Activated CD4-positive, alpha-beta T cell treated with anti-CD3 and anti-CD28 coated beads, Interleukin-2, amount 10 ng/mL, durations not matched to agents 24 days and 14 days (primary cell): ENCODE measurements around the gene MAN2B1. TPM values are rescaled to one million over a fixed set of nuclear protein-coding genes. Genes with fewer than 3 reads are reported as not detected.
"Not testable (repeated sequence)": the region's sequence is repeated elsewhere in the genome, so short reads cannot be mapped to it uniquely, and the experiment has no call there.

ENCODE experiments used
- DNase-seq: peaks from one replicate; pipeline ENCODE4 v3.0.0; 2022
- H3K27ac Mint-ChIP-seq: one replicate; pipeline ENCODE4 v1.8.0; 2022; ENCODE audit warnings: mild to moderate bottlenecking, mixed read lengths
- H3K27me3 Mint-ChIP-seq: one replicate; pipeline ENCODE4 v1.8.0; 2022; ENCODE audit warnings: mixed read lengths
- H3K36me3 Mint-ChIP-seq: one replicate; pipeline ENCODE4 v1.8.0; 2022; ENCODE audit warnings: low read depth, mild to moderate bottlenecking, mixed read lengths
- H3K4me1 Mint-ChIP-seq: one replicate; pipeline ENCODE4 v1.8.0; 2021; ENCODE audit warnings: mixed read lengths
- H3K4me3 Mint-ChIP-seq: one replicate; pipeline ENCODE4 v1.8.0; 2022; ENCODE audit warnings: mild to moderate bottlenecking, moderate library complexity, mixed read lengths
- H3K9me3 Mint-ChIP-seq: one replicate; pipeline ENCODE4 v1.8.0; 2021; ENCODE audit warnings: mixed read lengths
- intact Hi-C: fragments of 100-400 bp; cut with micrococcal nuclease; formaldehyde crosslinking; loops from one replicate; pipeline ENCODE4 v1.15.1; 2023
- total RNA-seq: library from RNA; stranded (reverse); gene quantifications from 2 replicates; pipeline ENCODE4 v1.2.3, GENCODE V29; 2022

Gene MAN2B1
- total RNA-seq, 1 donor from 2014 or later: 136 TPM

DNA sequence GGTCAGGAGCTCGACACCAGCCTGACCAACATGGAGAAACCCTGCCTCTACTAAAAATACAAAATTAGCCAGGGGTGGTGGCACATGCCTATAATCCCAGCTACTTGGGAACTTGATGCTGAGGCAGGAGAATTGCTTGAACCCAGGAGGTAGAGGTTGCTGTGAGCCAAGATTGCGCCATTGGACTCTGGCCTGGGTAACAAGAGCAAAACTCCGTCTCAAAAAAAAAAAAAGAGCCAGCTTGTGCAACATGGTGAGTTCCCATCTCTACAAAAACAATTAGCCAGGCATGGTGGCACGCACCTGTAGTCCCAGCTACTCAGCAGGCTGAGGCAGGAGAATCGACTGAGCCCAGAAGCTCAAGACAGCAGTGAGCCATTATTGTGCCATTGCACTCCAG lies 11.5 kb upstream of the MAN2B1 start:
- H3K9me3 Mint-ChIP-seq, intact Hi-C loops: not testable (repeated sequence)

DNA sequence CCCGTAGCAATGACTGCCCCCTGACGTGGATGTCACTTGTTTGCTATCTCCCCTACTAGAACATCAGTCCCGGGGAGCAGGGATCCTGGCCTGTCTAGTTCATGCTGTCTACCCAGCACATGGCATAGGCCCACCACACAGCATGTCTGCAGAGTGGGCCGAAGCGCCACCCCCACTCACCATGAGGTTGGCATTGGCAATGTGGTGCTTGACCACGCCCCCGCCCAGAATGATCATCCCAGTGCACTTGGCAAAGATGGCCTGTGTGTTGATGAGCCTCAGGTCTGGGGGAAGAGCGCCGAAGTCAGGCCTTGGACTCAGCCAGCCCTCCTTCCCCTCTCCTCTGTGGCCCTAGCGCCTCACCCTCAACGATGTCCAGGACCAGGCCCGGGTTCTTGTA lies 10.4 kb upstream of the MAN2B1 start:
- peaks cover 24% of the 10 kb centered on the region for H3K4me1 Mint-ChIP-seq
- H3K36me3 Mint-ChIP-seq: peaks cover 61% of the 10 kb centered on the region
- no peaks in the 10 kb centered on the region for H3K9me3 Mint-ChIP-seq
- no peak for DNase-seq
- no peak overlapping the region for H3K4me3 Mint-ChIP-seq
- H3K27me3 Mint-ChIP-seq: no peaks in the 10 kb centered on the region
- intact Hi-C loops: no loop called here
- H3K27ac Mint-ChIP-seq: no peak overlapping the region

More for the DNA sequence above, 11.5 kb upstream of the MAN2B1 start:
- H3K4me1 Mint-ChIP-seq: peaks cover 22% of the 10 kb centered on the region
- not testable (repeated sequence) for H3K27ac Mint-ChIP-seq, DNase-seq, H3K4me3 Mint-ChIP-seq, H3K27me3 Mint-ChIP-seq
- H3K36me3 Mint-ChIP-seq: peaks cover 56% of the 10 kb centered on the region

DNA sequence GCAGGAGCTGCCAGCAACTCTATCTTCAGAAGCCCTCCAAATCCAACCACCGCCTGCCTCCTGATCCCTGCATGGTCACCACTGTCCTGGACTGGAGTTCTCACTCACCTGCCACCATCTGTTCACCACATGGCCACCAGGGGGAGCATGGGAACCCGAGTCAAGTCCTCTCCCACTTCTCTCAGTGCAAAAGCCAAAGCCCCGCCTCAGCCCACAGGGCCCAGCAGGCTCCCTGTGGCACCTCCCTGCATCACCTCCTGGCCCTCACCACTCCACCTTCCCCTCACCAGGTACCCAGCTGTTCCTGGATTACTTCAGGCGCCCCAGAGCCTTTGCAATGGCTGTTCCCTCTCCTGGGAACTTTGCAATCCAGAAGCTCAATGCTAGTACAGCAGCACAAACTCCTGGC lies 9.8 kb upstream of the MAN2B1 start:
- Mint-ChIP-seq H3K27me3 (no peaks in the 10 kb centered on the region), H3K36me3 (peaks cover 63% of the 10 kb centered on the region), H3K9me3 (no peaks in the 10 kb centered on the region), H3K4me3 (peak overlapping the region; percentile 1), H3K4me1 (peaks cover 26% of the 10 kb centered on the region), H3K27ac (peak overlapping the region; percentile 5)
- intact Hi-C loops: no loop called here
- peak; percentile 95 for DNase-seq

DNA sequence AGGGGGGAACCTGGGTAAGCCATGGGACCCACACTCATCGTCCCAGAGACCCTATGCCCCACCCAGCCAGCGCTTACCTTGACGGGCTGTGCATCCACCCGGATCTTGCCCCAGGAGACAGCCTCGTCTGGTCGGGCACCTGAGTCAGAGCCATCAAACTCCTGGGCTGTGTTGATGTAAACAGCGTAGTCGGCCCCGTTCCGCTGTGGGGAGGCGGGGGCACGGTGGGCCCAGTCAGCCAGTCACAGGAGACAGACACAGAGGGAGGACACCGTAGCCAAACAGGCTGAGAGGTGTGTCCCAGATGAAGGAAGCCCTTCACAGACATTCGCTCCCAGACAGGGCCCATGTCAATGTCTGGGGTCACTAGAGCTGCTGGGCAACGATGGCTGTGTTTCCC lies 9.4 kb upstream of the MAN2B1 start:
- DNase-seq: no peak
- peaks cover 60% of the 10 kb centered on the region for H3K36me3 Mint-ChIP-seq
- H3K27me3 Mint-ChIP-seq: no peaks in the 10 kb centered on the region
- H3K4me1 Mint-ChIP-seq: peaks cover 23% of the 10 kb centered on the region
- H3K4me3 Mint-ChIP-seq: no peak overlapping the region
- intact Hi-C loops: no loop called here
- H3K27ac Mint-ChIP-seq: no peak overlapping the region
- no peaks in the 10 kb centered on the region for H3K9me3 Mint-ChIP-seq

DNA sequence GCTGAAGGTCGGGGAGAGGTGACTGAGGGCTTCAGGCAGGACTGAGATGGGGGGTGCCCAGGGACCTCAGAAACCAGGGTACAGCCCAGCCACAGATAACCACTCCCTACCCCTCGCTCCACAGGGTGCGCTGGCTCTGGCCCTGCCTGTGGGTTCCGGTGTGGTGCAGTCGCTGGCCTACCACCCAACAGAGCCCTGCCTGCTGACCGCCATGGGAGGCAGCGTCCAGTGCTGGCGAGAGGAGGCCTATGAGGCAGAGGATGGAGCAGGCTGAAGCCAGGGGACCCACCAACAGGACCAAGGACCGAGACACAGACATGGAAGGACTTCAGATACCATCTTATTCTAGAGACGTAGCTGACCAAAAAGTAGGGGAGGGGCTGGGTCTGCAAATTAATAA lies 8.9 kb upstream of the MAN2B1 start:
- H3K4me1 Mint-ChIP-seq: peaks cover 23% of the 10 kb centered on the region
- intact Hi-C loops: no loop called here
- H3K36me3 Mint-ChIP-seq: peaks cover 62% of the 10 kb centered on the region
- H3K27me3 Mint-ChIP-seq: no peaks in the 10 kb centered on the region
- H3K27ac Mint-ChIP-seq: no peak overlapping the region
- DNase-seq: no peak
- no peaks in the 10 kb centered on the region for H3K9me3 Mint-ChIP-seq
- no peak overlapping the region for H3K4me3 Mint-ChIP-seq

DNA sequence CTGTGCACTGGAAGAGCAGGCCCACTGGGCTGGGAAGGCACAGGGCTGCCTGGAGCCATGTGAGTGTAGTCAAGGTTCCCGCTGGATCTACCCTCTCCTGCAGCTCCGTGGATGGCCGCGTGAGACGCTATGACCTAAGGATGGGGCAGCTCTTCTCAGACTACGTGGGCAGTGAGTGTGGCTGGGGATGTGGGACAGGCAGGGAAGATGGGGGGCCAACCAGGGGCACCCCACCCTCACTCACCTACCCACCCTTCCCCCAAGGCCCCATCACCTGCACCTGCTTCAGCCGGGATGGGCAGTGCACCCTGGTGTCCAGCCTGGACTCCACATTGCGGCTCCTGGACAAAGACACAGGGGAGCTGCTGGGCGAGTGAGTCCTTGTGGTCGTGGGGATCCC lies 6.2 kb upstream of the MAN2B1 start:
- no peak overlapping the region for H3K4me3 Mint-ChIP-seq
- peaks cover 35% of the 10 kb centered on the region for H3K4me1 Mint-ChIP-seq
- no peak for DNase-seq
- peaks cover 53% of the 10 kb centered on the region for H3K36me3 Mint-ChIP-seq
- H3K27me3 Mint-ChIP-seq: no peaks in the 10 kb centered on the region
- H3K27ac Mint-ChIP-seq: no peak overlapping the region
- H3K9me3 Mint-ChIP-seq: no peaks in the 10 kb centered on the region
- intact Hi-C loops: loop anchor here (1.0 kb wide), 2 partner anchors 32 to 108 kb away; no protein-coding TSS in a partner anchor

DNA sequence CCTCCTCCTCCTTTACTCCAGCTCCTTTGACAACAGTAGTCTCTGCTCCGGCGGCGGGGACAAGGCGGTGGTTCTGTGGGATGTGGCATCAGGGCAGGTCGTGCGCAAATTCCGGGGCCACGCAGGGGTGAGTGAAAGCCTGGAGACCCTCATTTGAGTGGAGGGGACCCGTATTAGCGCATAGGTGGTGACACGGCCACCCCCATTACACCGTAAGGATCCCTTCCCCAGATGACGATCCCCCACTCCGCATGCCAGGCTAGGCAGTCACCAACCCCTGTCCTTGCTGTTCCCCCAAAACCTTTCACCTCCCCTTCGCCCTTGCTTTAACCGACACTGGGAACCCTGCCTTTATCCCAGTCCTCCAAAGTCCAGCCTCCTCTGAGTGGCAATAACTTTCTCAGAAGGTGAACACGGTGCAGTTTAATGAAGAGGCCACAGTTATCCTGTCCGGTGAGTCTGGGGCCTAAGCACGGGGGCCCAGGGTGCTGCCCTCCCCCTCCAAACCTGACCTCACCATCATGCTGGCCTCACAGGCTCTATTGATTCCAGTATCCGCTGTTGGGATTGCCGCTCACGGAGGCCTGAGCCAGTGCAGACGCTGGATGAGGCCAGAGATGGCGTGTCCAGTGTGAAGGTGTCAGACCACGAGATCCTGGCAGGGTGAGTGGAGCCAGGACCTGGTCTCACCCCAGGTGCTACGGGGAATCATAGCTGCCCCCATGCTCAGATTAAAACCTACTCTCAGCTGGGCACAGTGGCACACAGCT lies 3.8 kb upstream of the MAN2B1 start:
- peak overlapping the region; percentile 100 for H3K27ac Mint-ChIP-seq
- intact Hi-C loops: no loop called here
- H3K27me3 Mint-ChIP-seq: no peaks in the 10 kb centered on the region
- no peaks in the 10 kb centered on the region for H3K9me3 Mint-ChIP-seq
- H3K36me3 Mint-ChIP-seq: peaks cover 40% of the 10 kb centered on the region
- peak overlapping the region; percentile 92 for H3K4me3 Mint-ChIP-seq
- H3K4me1 Mint-ChIP-seq: peaks cover 41% of the 10 kb centered on the region
- DNase-seq: no peak

DNA sequence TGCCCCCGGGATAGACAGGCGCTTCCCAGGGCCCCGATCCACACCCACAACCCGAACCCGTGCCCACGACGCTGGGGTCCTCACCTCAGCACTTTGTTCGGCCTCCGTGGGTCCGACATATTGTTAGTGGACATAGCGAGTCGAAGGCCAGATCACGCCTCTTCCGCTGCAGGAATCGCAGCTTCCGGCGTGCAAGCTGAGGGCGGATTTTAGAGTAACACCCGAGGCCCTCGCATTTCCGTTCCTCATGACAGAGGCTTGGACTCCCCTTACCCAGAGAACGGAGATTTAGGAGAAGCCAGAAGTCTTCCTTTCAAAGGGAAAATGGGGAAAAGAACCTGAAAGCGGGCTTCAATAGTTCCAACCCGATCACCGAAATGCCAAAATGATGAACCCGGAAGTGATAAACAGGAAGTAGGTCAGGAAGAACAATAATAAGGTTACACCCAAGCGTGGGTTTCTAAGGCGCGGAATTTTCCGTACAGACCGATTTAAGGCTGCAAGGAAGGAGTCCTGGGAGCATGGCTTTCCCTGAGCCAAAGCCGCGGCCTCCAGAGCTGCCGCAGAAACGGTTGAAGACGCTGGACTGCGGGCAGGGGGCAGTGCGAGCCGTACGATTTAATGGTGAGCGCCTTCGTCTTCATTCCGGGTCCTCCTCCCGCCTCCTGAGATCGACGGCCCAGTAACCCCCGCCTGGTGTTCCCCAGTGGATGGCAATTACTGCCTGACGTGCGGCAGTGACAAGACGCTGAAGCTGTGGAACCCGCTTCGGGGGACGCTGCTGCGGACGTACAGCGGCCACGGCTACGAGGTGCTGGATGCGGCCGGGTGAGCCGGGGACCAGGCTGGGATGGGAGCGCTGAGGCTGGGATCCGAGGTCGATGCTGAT lies 3.0 kb upstream of the MAN2B1 start:
- Mint-ChIP-seq H3K27me3 (no peaks in the 10 kb centered on the region), H3K9me3 (no peaks in the 10 kb centered on the region), H3K36me3 (peaks cover 41% of the 10 kb centered on the region), H3K4me1 (peaks cover 45% of the 10 kb centered on the region), H3K4me3 (peak overlapping the region; percentile 92), H3K27ac (peak overlapping the region; percentile 100)
- intact Hi-C loops: loop anchor here (1.0 kb wide), 2 partner anchors 12 to 118 kb away; partner anchors contain the start of genes DHPS and ZNF564
- DNase-seq: peak; percentile 93

DNA sequence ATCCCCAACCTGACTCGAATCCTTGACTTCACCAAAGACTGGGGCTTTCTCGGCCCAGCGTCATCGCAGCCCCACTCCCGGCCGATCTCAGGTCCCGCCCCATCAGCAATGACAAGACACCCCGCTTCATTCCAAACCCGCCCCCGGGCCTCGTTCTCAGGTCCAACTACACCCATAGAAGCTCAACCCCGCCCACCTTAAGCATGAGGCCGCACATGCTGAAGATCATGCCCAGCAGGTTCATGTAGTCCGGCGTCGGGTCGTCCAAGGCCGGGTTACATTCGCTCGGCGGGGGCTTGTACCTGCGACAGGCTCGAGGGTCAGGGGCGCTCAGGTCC lies 2.4 kb upstream of the MAN2B1 start:
- H3K36me3 Mint-ChIP-seq: peaks cover 41% of the 10 kb centered on the region
- H3K4me1 Mint-ChIP-seq: peaks cover 46% of the 10 kb centered on the region
- no peaks in the 10 kb centered on the region for H3K9me3 Mint-ChIP-seq
- H3K4me3 Mint-ChIP-seq: peak overlapping the region; percentile 92
- peak overlapping the region; percentile 100 for H3K27ac Mint-ChIP-seq
- intact Hi-C loops: loop anchor here (1.0 kb wide), 2 partner anchors 12 to 118 kb away; partner anchors contain the start of genes DHPS and ZNF564
- no peaks in the 10 kb centered on the region for H3K27me3 Mint-ChIP-seq
- DNase-seq: peak; percentile 92

DNA sequence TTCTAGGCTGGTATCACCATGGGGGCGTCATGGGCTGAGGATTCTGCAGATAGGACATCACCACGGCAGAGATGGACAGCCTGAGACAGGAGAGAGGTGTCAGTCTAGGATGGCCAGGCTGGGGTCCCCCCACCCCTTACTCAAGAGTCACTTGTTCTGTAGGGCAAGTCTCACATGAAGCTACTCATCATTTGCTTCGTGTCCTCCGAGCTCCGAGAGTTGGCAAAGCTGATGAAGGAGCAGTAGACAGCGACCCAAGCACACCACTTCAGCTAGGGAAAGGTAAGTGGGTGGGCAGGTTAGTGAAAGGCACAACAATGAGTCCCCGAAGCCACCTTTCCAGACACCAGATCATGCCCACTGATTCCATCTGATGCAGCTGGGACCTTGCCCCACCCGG lies 1.8 kb upstream of the MAN2B1 start:
- H3K9me3 Mint-ChIP-seq: no peaks in the 10 kb centered on the region
- intact Hi-C loops: no loop called here
- H3K36me3 Mint-ChIP-seq: peaks cover 40% of the 10 kb centered on the region
- peaks cover 46% of the 10 kb centered on the region for H3K4me1 Mint-ChIP-seq
- H3K27me3 Mint-ChIP-seq: no peaks in the 10 kb centered on the region
- H3K4me3 Mint-ChIP-seq: peak overlapping the region; percentile 92
- DNase-seq: peak; percentile 68
- peak overlapping the region; percentile 100 for H3K27ac Mint-ChIP-seq

DNA sequence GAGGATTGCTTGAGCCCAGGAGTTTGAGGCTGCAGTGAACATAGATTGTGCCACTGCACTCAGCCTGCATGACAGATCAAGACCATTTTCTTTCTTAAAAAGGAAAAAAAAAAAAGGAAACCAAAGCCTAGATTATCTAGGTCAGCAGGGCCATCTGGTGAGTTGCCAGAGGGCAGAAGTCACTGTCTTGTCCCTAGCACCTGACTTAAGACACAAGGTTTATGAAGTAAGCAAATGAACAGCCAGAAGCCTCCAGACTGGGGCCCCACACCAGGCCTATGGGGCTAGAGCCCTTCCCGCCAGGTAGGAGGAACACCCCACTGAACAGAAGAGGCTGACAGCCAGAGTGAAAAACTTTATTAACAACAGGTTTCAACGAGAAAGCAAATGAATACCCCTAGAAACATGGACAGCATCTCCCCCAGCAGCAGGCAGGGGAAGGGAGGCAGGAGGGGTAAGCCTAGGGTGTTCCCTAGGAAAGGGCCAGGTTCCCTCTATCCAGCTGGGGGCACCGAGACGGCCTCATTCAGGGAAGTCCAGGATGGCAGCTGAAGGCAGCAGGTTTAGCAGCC lies 1.3 kb upstream of the MAN2B1 start:
- H3K27ac Mint-ChIP-seq: peak overlapping the region; percentile 34
- peaks cover 44% of the 10 kb centered on the region for H3K36me3 Mint-ChIP-seq
- DNase-seq: no peak
- peak overlapping the region; percentile 92 for H3K4me3 Mint-ChIP-seq
- peaks cover 46% of the 10 kb centered on the region for H3K4me1 Mint-ChIP-seq
- H3K9me3 Mint-ChIP-seq: no peaks in the 10 kb centered on the region
- intact Hi-C loops: loop anchor here (2.0 kb wide), 1 partner anchor 27 kb away; no protein-coding TSS in a partner anchor
- H3K27me3 Mint-ChIP-seq: no peaks in the 10 kb centered on the region

DNA sequence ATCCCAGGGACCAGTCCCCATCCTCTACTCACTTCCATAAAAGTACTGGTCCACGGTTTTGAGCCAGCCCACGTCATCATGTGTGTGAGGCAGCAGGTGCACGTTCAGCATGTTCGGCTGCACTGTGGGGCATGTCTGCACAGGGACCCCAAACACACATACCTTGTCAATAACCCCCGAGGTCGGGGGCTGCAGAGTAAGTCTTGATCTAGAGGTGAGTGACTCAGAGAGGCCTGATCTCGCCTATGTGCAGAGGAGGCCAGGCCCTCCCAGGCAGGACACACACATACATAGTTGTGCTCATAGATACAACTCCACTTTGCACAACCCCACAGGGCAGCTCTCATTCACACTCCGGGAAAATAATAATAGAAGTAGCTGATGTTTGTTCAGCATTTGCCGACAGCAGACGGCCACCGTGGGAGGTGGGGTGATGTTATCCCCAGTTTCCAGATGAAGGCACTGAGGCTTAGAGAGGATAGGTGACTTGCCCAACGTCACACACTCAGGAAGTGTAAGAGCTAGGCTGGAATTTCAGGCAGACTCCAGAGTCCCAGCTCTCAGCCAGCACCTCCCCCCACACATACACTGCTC lies 774 bp downstream of the MAN2B1 start:
- peak overlapping the region; percentile 98 for H3K27ac Mint-ChIP-seq

DNA sequence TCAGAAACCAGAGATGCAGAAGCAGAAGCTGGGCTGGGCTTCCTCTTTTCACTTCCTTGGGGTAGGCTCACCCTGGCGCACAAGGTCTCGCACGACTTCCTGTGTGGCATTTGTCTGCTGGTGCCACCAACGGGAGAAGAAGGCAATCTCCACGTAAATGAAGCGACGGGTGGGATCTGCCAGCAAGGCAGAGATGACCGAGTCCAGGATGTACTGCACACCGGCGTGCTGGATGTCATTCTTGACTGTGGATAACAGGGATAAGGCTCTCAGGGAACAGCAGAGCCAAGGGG lies 1.3 kb downstream of the MAN2B1 start:
- H3K9me3 Mint-ChIP-seq: no peaks in the 10 kb centered on the region
- peak overlapping the region; percentile 92 for H3K4me3 Mint-ChIP-seq
- H3K4me1 Mint-ChIP-seq: peaks cover 38% of the 10 kb centered on the region
- H3K27me3 Mint-ChIP-seq: no peaks in the 10 kb centered on the region
- H3K36me3 Mint-ChIP-seq: peaks cover 44% of the 10 kb centered on the region
- intact Hi-C loops: no loop called here
- peak; percentile 85 for DNase-seq
- peak overlapping the region; percentile 98 for H3K27ac Mint-ChIP-seq

More for the DNA sequence above, 774 bp downstream of the MAN2B1 start:
- peak; percentile 72 for DNase-seq
- Mint-ChIP-seq H3K9me3 (no peaks in the 10 kb centered on the region), H3K36me3 (peaks cover 42% of the 10 kb centered on the region), H3K27me3 (no peaks in the 10 kb centered on the region), H3K4me3 (peak overlapping the region; percentile 92), H3K4me1 (peaks cover 41% of the 10 kb centered on the region)
- intact Hi-C loops: loop anchor here (1.0 to 2.0 kb wide), 2 partner anchors 25 to 55 kb away; partner anchors contain the start of genes ZNF490 and ZNF791
